Liver (tissue), 3 donors: ENCODE data around the gene MYO3B.

Experiments
- CTCF ChIP-seq: fragments of 150-350 bp; IDR thresholded peaks from 2 replicates; pipeline ENCODE4 v1.5.1; 2017; ENCODE audit warnings: improper control_type of control experiment, low read depth, low read length; ENCODE audit not compliant: missing input control
- EGR1 ChIP-seq, 2 donors: IDR thresholded peaks; 2 replicates each; pipeline ENCODE4 v1.6.1; 2016 to 2018; ENCODE audit warnings: antibody characterized with exemption in 2 of 2, low read depth in 2 of 2
- FOXA1 ChIP-seq: IDR thresholded peaks from 2 replicates; pipeline ENCODE4 v1.6.1; 2016; ENCODE audit warnings: antibody characterized with exemption
- GABPA ChIP-seq, 2 donors: IDR thresholded peaks in 1 of 2; conservative IDR thresholded peaks in 1 of 2; 2 replicates each; pipeline ENCODE4 v1.6.1; 2016; ENCODE audit warnings: antibody characterized with exemption in 2 of 2, mild to moderate bottlenecking in 1 of 2, moderate library complexity in 1 of 2
- HNF4A ChIP-seq, 2 donors: conservative IDR thresholded peaks; 2 replicates each; pipeline ENCODE4 v1.6.1; 2016; ENCODE audit warnings: antibody characterized with exemption in 2 of 2, mild to moderate bottlenecking in 2 of 2
- MAX ChIP-seq: IDR thresholded peaks from 2 replicates; pipeline ENCODE4 v1.6.1; 2016; ENCODE audit warnings: antibody characterized with exemption
- RAD21 ChIP-seq, 2 donors: IDR thresholded peaks; 2 replicates each; pipeline ENCODE4 v1.6.1; 2016; ENCODE audit warnings: antibody characterized with exemption in 2 of 2, mild to moderate bottlenecking in 2 of 2
- RXRA ChIP-seq, 2 donors: IDR thresholded peaks; 2 replicates each; pipeline ENCODE4 v1.6.1; 2017 to 2018; ENCODE audit warnings: antibody characterized with exemption in 2 of 2, mild to moderate bottlenecking in 1 of 2
- SP1 ChIP-seq: IDR thresholded peaks from 2 replicates; pipeline ENCODE4 v1.6.1; 2018; ENCODE audit warnings: antibody characterized with exemption, mild to moderate bottlenecking
- YY1 ChIP-seq: IDR thresholded peaks from 2 replicates; pipeline ENCODE4 v1.6.1; 2016; ENCODE audit warnings: antibody characterized with exemption, mild to moderate bottlenecking
- TF ChIP-seq, protein P1 (sequence below): IDR thresholded peaks from 2 replicates; pipeline ENCODE4 v1.6.1; 2016; ENCODE audit warnings: antibody characterized with exemption, mild to moderate bottlenecking
- donor health status: healthy.
- donor health status: healthy.

DNA sequence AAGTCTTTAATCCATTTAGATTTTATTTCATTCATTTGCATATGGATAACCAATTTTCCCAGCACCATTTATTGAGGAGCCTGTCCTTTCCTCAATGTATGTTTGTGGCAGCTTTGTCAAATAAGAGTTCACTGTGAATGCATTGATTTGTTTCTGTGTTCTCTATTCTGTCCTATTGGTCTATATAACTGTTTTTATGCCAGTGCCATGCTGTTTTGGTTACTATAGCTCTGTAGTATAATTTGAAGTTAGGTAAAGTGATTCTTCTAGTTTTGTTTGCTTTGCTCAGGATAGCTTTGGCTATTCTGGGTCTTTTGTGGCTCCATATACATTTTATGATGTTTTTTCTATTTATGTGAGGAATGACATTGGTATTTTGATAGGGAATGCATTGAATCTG lies 7.4 kb downstream of the MYO3B start:
- TF ChIP-seq CTCF = no peak
- TF ChIP-seq MAX = no peak
- TF ChIP-seq EGR1 (IDR thresholded peaks at IDR 0.05; ENCODE audit: low read depth in 2 of 2) = no peak
- no peak for TF ChIP-seq GABPA (IDR thresholded peaks at IDR 0.05 in 1 of 2, conservative IDR thresholded peaks at IDR 0.05 in 1 of 2)
- no peak for TF ChIP-seq FOXA1
- no peak for TF ChIP-seq RXRA (IDR thresholded peaks at IDR 0.05)
- no peak for TF ChIP-seq HNF4A (conservative IDR thresholded peaks at IDR 0.05)
- no peak for TF ChIP-seq YY1
- no peak for TF ChIP-seq RAD21 (IDR thresholded peaks at IDR 0.05)
- TF ChIP-seq SP1 = no peak
- TF ChIP-seq, protein P1, sequence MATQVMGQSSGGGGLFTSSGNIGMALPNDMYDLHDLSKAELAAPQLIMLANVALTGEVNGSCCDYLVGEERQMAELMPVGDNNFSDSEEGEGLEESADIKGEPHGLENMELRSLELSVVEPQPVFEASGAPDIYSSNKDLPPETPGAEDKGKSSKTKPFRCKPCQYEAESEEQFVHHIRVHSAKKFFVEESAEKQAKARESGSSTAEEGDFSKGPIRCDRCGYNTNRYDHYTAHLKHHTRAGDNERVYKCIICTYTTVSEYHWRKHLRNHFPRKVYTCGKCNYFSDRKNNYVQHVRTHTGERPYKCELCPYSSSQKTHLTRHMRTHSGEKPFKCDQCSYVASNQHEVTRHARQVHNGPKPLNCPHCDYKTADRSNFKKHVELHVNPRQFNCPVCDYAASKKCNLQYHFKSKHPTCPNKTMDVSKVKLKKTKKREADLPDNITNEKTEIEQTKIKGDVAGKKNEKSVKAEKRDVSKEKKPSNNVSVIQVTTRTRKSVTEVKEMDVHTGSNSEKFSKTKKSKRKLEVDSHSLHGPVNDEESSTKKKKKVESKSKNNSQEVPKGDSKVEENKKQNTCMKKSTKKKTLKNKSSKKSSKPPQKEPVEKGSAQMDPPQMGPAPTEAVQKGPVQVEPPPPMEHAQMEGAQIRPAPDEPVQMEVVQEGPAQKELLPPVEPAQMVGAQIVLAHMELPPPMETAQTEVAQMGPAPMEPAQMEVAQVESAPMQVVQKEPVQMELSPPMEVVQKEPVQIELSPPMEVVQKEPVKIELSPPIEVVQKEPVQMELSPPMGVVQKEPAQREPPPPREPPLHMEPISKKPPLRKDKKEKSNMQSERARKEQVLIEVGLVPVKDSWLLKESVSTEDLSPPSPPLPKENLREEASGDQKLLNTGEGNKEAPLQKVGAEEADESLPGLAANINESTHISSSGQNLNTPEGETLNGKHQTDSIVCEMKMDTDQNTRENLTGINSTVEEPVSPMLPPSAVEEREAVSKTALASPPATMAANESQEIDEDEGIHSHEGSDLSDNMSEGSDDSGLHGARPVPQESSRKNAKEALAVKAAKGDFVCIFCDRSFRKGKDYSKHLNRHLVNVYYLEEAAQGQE = no peak
